K562 (cell line): Measurements from ENCODE around the gene ADM2. TPM values are rescaled to one million over a fixed set of nuclear protein-coding genes. Genes with fewer than 3 reads are reported as not detected.

ENCODE experiments used
- ATAC-seq: fragments of 200-7000 bp; cut with Tn5 transposase; 3 replicates; pipeline ENCODE4 v1.9.1; 2020; ENCODE audit warnings: moderate library complexity
- BruUV-seq: library from RNA; stranded (reverse); fragments of 400-500 nt; replicated peaks from 2 replicates; lab custom pipeline; 2021; lab: Mats Ljungman, UMichigan
- CTCF ChIA-PET: fragments of 300-600 bp; formaldehyde crosslinking; extraction: SDS; loops from one replicate; lab custom pipeline; 2021; ENCODE audit warnings: low intra/inter-chr PET ratio; lab: Yijun Ruan, JAX
- POLR2A ChIA-PET: fragments of 300-600, 350-650 bp; sonication (Branson Sonifier 250); formaldehyde crosslinking; extraction: SDS; loops from one replicate; lab custom pipeline; 2021; ENCODE audit warnings: antibody characterized with exemption, inconsistent platforms; lab: Yijun Ruan, JAX
- DNase-seq, 4 experiments: peaks; one replicate each; pipeline versions ENCODE4 v3.0.0 to v3.0.0-alpha.2; 2011 to 2018; ENCODE audit warnings: low spot score in 3 of 4, mixed read lengths in 3 of 4; ENCODE audit errors: extremely low read depth in 1 of 4
- FAIRE-seq: peaks from 2 replicates; lab custom pipeline; 2011; peaks lifted over from hg19 to GRCh38; lab: Jason Lieb, UNC
- H2AFZ ChIP-seq: 2 replicates; pipeline ENCODE4 v1.6.0; 2011; ENCODE audit warnings: low read depth, low read length, control low read depth, inconsistent platforms
- H3K27ac ChIP-seq: fragments of 200-600 bp; 3 replicates; pipeline ENCODE4 v1.8.0; 2011; ENCODE audit warnings: low read depth, mild to moderate bottlenecking, control low read depth, inconsistent platforms, low read length, moderate library complexity, mixed read lengths; ENCODE audit errors: extremely low read depth
- H3K27me3 ChIP-seq, 2 experiments: fragments of 300-600 bp in 1 of 2; 2 replicates in 1 of 2; 3 replicates in 1 of 2; pipeline versions ENCODE4 v1.6.0 to v1.8.0; 2011; ENCODE audit warnings: inconsistent platforms in 2 of 2, low read length in 2 of 2, mild to moderate bottlenecking in 1 of 2, mixed read lengths in 1 of 2, moderate library complexity in 1 of 2; ENCODE audit not compliant: control insufficient read depth in 2 of 2, insufficient read depth in 2 of 2
- H3K36me3 ChIP-seq: fragments of 300-600 bp; 3 replicates; pipeline ENCODE4 v1.8.0; 2011; ENCODE audit warnings: mild to moderate bottlenecking, low read length, inconsistent platforms; ENCODE audit not compliant: control insufficient read depth, insufficient read depth
- H3K4me1 ChIP-seq, 2 experiments: fragments of 200-600 bp in 1 of 2; replicated peaks in 1 of 2; 2 replicates in 1 of 2; 3 replicates in 1 of 2; pipeline versions ENCODE4 v1.5.1 to v1.8.0; 2011; ENCODE audit warnings: inconsistent platforms in 2 of 2, low read length in 2 of 2, mild to moderate bottlenecking in 1 of 2, mixed read lengths in 1 of 2, moderate library complexity in 1 of 2; ENCODE audit not compliant: control insufficient read depth in 2 of 2, insufficient read depth in 2 of 2
- H3K4me2 ChIP-seq: 2 replicates; pipeline ENCODE4 v1.6.1; 2011; ENCODE audit warnings: low read length, control low read depth, inconsistent platforms, mixed read lengths; ENCODE audit not compliant: insufficient read depth
- H3K4me3 ChIP-seq: fragments of 200-600 bp; sonication (generic), shearing (Covaris generic); 2 replicates; pipeline ENCODE4 v1.5.1; 2016; ENCODE audit warnings: control low read depth, inconsistent platforms
- H3K79me2 ChIP-seq: fragments of 200-600 bp; 3 replicates; pipeline ENCODE4 v1.8.0; 2011; ENCODE audit warnings: low read length, inconsistent platforms; ENCODE audit not compliant: control insufficient read depth, insufficient read depth
- H3K9ac ChIP-seq, 2 experiments: 2 replicates each; pipeline versions ENCODE4 v1.6.0 to v1.6.1; 2011; ENCODE audit warnings: low read depth in 2 of 2, low read length in 2 of 2, control low read depth in 1 of 2, inconsistent platforms in 1 of 2, mild to moderate bottlenecking in 1 of 2, mixed read lengths in 1 of 2; ENCODE audit not compliant: insufficient read depth in 1 of 2
- H3K9me1 ChIP-seq: one replicate; pipeline ENCODE4 v1.6.0; 2011; ENCODE audit warnings: inconsistent platforms, mild to moderate bottlenecking, low read length, moderate library complexity; ENCODE audit not compliant: control insufficient read depth, insufficient read depth
- H3K9me3 ChIP-seq: replicated peaks from 2 replicates; pipeline ENCODE4 v1.5.1; 2011; ENCODE audit warnings: low read depth, low read length, inconsistent platforms; ENCODE audit not compliant: control insufficient read depth, insufficient read depth
- H4K20me1 ChIP-seq: replicated peaks from 2 replicates; pipeline ENCODE4 v1.6.1; 2011; ENCODE audit warnings: low read length, inconsistent platforms, mixed read lengths; ENCODE audit not compliant: control insufficient read depth, insufficient read depth
- HMG20B ChIP-seq: fragments of 250-450 bp; sonication (Bioruptor Pico); IDR thresholded peaks from 2 replicates; pipeline ENCODE4 v1.5.0; 2021; ENCODE audit warnings: mild to moderate bottlenecking
- MEF2A ChIP-seq: IDR thresholded peaks from 2 replicates; pipeline ENCODE4 v1.6.1; 2011; ENCODE audit warnings: low read depth, mild to moderate bottlenecking, low read length, moderate library complexity; ENCODE audit not compliant: control insufficient read depth
- NFE2 ChIP-seq: IDR thresholded peaks from 2 replicates; pipeline ENCODE4 v1.6.1; 2014; ENCODE audit warnings: antibody characterized with exemption, low read depth
- NR3C1 ChIP-seq: sonication (generic); formaldehyde crosslinking; IDR thresholded peaks from 2 replicates; pipeline ENCODE4 v1.8.1; 2022; ENCODE audit warnings: missing genetic modification reagents
- TAL1 ChIP-seq: fragments of 450-650 bp; IDR thresholded peaks from 2 replicates; pipeline ENCODE4 v1.6.1; 2016; ENCODE audit warnings: mild to moderate bottlenecking
- VEZF1 ChIP-seq: fragments of 200-800 bp; sonication (Bioruptor generic); IDR thresholded peaks from 2 replicates; pipeline ENCODE4 v1.6.1; 2017; ENCODE audit warnings: missing genetic modification characterization, missing compliant biosample characterization
- XRCC4 ChIP-seq: IDR thresholded peaks from one replicate; pipeline ENCODE4 v1.6.1; 2011; ENCODE audit not compliant: insufficient read depth, insufficient read length; ENCODE audit errors: extremely low read depth
- ZNF24 ChIP-seq: fragments of 450-650 bp; IDR thresholded peaks from 2 replicates; pipeline ENCODE4 v1.6.1; 2016
- WGBS: fragments of 100-300 bp; shearing (Covaris generic); methylation state at CpG from one replicate; pipeline ENCODE4 v1.1.6; 2016; ENCODE audit warnings: low coverage, mixed read lengths; ENCODE audit not compliant: insufficient coverage; ENCODE audit errors: missing lambda C conversion rate; 5-methylcytosine and 5-hydroxymethylcytosine counted together
- in situ Hi-C: fragments of 300-500 bp; cut with MboI; formaldehyde crosslinking; loops from 4 replicates; pipeline ENCODE4 v1.15.0; 2018; ENCODE audit warnings: inconsistent platforms, mixed read lengths
- intact Hi-C: fragments of 100-400 bp; cut with micrococcal nuclease; formaldehyde crosslinking; loops from 2 replicates; pipeline ENCODE4 v1.14.2; 2022
- polyA plus RNA-seq, 8 experiments: library from polyadenylated mRNA; depleted of rRNA in 4 of 8; stranded (reverse) in 5 of 8; unstranded in 3 of 8; fragments of >200 nt; fragmentation: Nextera tagmentation in 2 of 8; fragmentation: Illumina TruSeq in 1 of 8; extraction: Ambion mirVana in 2 of 8; extraction: Trizol in 1 of 8; gene quantifications; 2 replicates each; pipeline versions ENCODE4 v1.2.1 to v1.2.3, GENCODE V29; 2011 to 2014; ENCODE audit warnings: inconsistent platforms in 1 of 8, missing spikeins in 1 of 8
- total RNA-seq, 7 experiments: library from RNA; depleted of rRNA in 6 of 7; stranded (reverse); fragments of >200 nt in 6 of 7; fragmentation: Illumina TruSeq in 2 of 7; extraction: Trizol in 2 of 7; gene quantifications; 2 replicates each; pipeline versions ENCODE4 v1.2.1 to v1.2.3, GENCODE V29; 2011 to 2021; ENCODE audit warnings: low replicate concordance in 1 of 7
- TF ChIP-seq, protein P1 (sequence below): sonication (generic); formaldehyde crosslinking; IDR thresholded peaks from 2 replicates; pipeline ENCODE4 v1.5.0; 2020; ENCODE audit warnings: missing genetic modification reagents

ADM2 gene
- total and polyA plus RNA-seq, 9 of the 15 experiments (the other 6 are each of a cell fraction or from before 2014, with no cell fraction given): 0.11 to 5.1 (median 0.38) TPM

DNA sequence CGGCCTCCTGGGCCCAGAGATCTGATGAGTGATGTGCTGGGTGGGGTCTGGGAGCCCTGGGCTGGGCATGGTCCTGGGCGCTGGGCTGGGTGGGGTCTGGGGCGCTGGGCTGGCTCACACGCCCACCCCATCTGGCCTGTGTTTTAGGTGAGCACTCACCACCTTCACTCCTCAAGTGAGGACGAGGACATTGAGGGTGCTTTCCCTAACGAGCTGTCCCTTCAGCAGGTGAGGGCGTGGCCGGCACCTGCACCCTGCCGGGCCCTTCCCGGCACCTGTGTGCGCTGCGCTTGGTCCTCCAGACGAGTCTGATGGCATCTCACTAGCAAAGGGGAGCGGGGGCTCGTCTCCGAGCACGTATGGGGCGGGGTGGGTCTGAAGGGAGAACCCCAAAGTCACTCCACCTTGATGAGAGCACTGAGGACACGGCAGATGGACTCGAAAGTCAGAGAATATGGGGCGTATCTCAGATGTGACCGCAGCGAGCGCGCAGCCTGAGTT lies 44.5 kb upstream of the ADM2 start:
- CTCF ChIA-PET: no interaction called here
- no peak for TF ChIP-seq NFE2
- TF ChIP-seq TAL1: no peak
- TF ChIP-seq ZNF24: no peak
- no peak for TF ChIP-seq HMG20B (CRISPR knock-in tag)
- TF ChIP-seq, protein P1, sequence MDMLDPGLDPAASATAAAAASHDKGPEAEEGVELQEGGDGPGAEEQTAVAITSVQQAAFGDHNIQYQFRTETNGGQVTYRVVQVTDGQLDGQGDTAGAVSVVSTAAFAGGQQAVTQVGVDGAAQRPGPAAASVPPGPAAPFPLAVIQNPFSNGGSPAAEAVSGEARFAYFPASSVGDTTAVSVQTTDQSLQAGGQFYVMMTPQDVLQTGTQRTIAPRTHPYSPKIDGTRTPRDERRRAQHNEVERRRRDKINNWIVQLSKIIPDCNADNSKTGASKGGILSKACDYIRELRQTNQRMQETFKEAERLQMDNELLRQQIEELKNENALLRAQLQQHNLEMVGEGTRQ (CRISPR knock-in tag): no peak
- no peak for TF ChIP-seq NR3C1 (CRISPR knock-in tag)
- TF ChIP-seq VEZF1 (CRISPR knock-in tag): no peak
- no peak for TF ChIP-seq XRCC4
- no peak for TF ChIP-seq MEF2A
- Histone ChIP-seq H3K4me3 (no peak overlapping the region), H4K20me1 (no peaks in the 10 kb centered on the region), H3K4me1 (peaks cover 0 to 9% of the 10 kb centered on the region in 2 experiments; a peak in 2 of 5 replicates), H3K79me2 (no peaks in the 10 kb centered on the region), H3K27ac (no peak overlapping the region), H3K9me3 (no peaks in the 10 kb centered on the region), H3K27me3 (no peaks in the 10 kb centered on the region), H3K9ac (no peak overlapping the region), H2AFZ (no peak overlapping the region), H3K9me1 (no peaks in the 10 kb centered on the region), H3K4me2 (no peak overlapping the region), H3K36me3 (peaks cover 61% of the 10 kb centered on the region; the same call in 1 of the 3 replicates)
- in situ Hi-C loops (no loop called here), intact Hi-C loops (no loop called here)
- POLR2A ChIA-PET: interaction anchor here (1.2 kb wide), 1 partner anchor 10 kb away, joined by 5 read pairs; no protein-coding TSS in a partner anchor
- FAIRE-seq (no peak), DNase-seq (no peak), ATAC-seq (no peak)
- no TSS peak for BruUV-seq
- 80% methylated on average over 1 of the region's 25 CpGs for WGBS
